ENCODE results near the gene DUS2. TPM values are rescaled to one million over a fixed set of nuclear protein-coding genes. Genes with fewer than 3 reads are reported as not detected.

Gene DUS2
- total and polyA plus RNA-seq, 9 of the 15 experiments (the other 6 are each of a cell fraction or from before 2014, with no cell fraction given): 5.8 to 22.5 (median 20.6) TPM

DNA sequence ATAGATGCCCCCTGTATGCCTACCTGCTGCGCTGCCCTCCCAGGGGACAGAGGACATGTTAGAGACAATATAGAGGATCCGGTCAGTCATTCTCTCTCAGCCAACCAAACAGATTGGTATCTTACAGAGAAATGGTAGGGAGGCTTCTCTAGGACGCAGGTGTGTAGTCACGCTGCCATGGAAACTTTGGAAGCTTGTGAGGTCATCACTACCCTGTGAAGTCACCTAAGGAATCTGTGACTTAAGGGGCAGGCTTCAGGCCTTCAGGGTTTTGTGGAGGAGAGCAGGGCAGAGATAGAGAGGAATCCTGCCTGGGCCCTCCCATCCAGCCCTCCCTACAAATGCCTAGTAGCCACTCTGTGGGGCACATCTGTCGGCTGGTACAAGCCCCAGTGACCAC is 7.4 kb upstream of the DUS2 start, which contains the start of gene DPEP2NB:
TSS of gene DPEP2NB (minus strand) at position 231 of the 400 bp plus-strand sequence. CDS start at position 90, 141 bp downstream.
- TF ChIP-seq CREM (IDR thresholded peaks at IDR 0.05; ENCODE audit: low read depth): peak; percentile 62
- TF ChIP-seq HOXB6 (CRISPR knock-in tag; IDR thresholded peaks at IDR 0.05; ENCODE audit: borderline replicate concordance): no peak
- TF ChIP-seq DACH1 (IDR thresholded peaks at IDR 0.05; ENCODE audit: partially characterized antibody): no peak
- no peak for TF ChIP-seq DPF2 (IDR thresholded peaks at IDR 0.05)
- TF ChIP-seq CREB1 (IDR thresholded peaks at IDR 0.05): peak; percentile 69; the same call in 1 of the 2 replicates
- peak; percentile 60 for TF ChIP-seq CREB1 (CRISPR knock-in tag; IDR thresholded peaks at IDR 0.05)
- TF ChIP-seq MTA2 (IDR thresholded peaks at IDR 0.05; ENCODE audit: low read depth): no peak
- TF ChIP-seq GTF2A2 (tag; IDR thresholded peaks at IDR 0.05): no peak
- TF ChIP-seq RFX1 (IDR thresholded peaks at IDR 0.05): peak; percentile 33; the same call in 1 of the 2 replicates
- Histone ChIP-seq H3K4me2 (ENCODE audit: insufficient read depth, low read length) (0 out of 2 replicates have a peak within 1 kb of the TSS, but pooled peaks have one; percentile 11), H4K20me1 (replicated peaks; ENCODE audit: control insufficient read depth, insufficient read depth, low read length) (no peaks in the 10 kb centered on the region), H3K4me1 (replicated peaks in 1 of 2; ENCODE audit: control insufficient read depth in 2 of 2, insufficient read depth in 2 of 2, low read length in 2 of 2) (peaks cover 0 to 13% of the 10 kb centered on the region in 2 experiments; a peak in 2 of 5 replicates), H3K79me2 (ENCODE audit: control insufficient read depth, insufficient read depth, low read length) (no peaks in the 10 kb centered on the region), H3K27ac (ENCODE audit: extremely low read depth, low read depth, low read length) (no peak within 1 kb of the TSS), H3K27me3 (ENCODE audit: control insufficient read depth in 2 of 2, insufficient read depth in 2 of 2, low read length in 2 of 2) (no peaks in the 10 kb centered on the region; a peak in 1 of 5 replicates), H3K4me3 (no peak within 1 kb of the TSS), H3K9ac (ENCODE audit: insufficient read depth in 1 of 2, low read depth in 2 of 2, low read length in 2 of 2) (peak within 1 kb of the TSS in 1 of 2 experiments; percentile 76; a peak in 1 of 4 replicates), H3K9me1 (ENCODE audit: control insufficient read depth, insufficient read depth, low read length) (no peaks in the 10 kb centered on the region), H3K36me3 (ENCODE audit: control insufficient read depth, insufficient read depth, low read length) (no peaks in the 10 kb centered on the region; the same call in 2 of the 3 replicates), H2AFZ (ENCODE audit: low read depth, low read length) (peak within 1 kb of the TSS; percentile 60), H3K9me3 (replicated peaks; ENCODE audit: control insufficient read depth, insufficient read depth, low read depth, low read length) (no peaks in the 10 kb centered on the region)
- in situ Hi-C loops (cut with MboI) (no loop called here), intact Hi-C loops (cut with micrococcal nuclease) (no loop called here)
- FAIRE-seq: no peak
- ATAC-seq: peak; percentile 15; the same call in 1 of the 3 replicates
- ChIA-PET POLR2A (interaction anchor here (0.5 to 1.9 kb wide), 4 partner anchors 10 to 69 kb away, joined by 3 to 9 read pairs (median 4); partner anchors contain the start of gene NFATC3), CTCF (ENCODE audit: low intra/inter-chr PET ratio) (no interaction called here)
- DNase-seq (ENCODE audit: extremely low read depth in 1 of 4, low spot score in 3 of 4): peak in 1 of 4 experiments; percentile 5
- WGBS (ENCODE audit: insufficient coverage, low coverage, missing lambda C conversion rate): 48% methylated on average over 5 of the region's 5 CpGs
- no TSS peak for BruUV-seq (replicated peaks)
